Stimulated activated CD4-positive, alpha-beta T cell treated with anti-CD3 and anti-CD28 coated beads, Interleukin-12 subunit alpha, Interleukin-12 subunit beta, amount 100 ng/mL, for 4 hours (primary cell): ENCODE data around the gene NRXN3.

Experiments
- DNase-seq: peaks from one replicate; pipeline ENCODE4 v3.0.0-alpha.2; 2020

Gene NRXN3

GRCh38 chr14:79690960-79691359, 1520.8 kb downstream of the NRXN3 start:
- DNase-seq, result no peak

- DNase-seq, result no peak
Measured at GRCh38 chr14:79693935-79694334, 1523.8 kb downstream of the NRXN3 start.

- no peak for DNase-seq
Measured at GRCh38 chr14:79695307-79695706, 1525.1 kb downstream of the NRXN3 start.

DNA sequence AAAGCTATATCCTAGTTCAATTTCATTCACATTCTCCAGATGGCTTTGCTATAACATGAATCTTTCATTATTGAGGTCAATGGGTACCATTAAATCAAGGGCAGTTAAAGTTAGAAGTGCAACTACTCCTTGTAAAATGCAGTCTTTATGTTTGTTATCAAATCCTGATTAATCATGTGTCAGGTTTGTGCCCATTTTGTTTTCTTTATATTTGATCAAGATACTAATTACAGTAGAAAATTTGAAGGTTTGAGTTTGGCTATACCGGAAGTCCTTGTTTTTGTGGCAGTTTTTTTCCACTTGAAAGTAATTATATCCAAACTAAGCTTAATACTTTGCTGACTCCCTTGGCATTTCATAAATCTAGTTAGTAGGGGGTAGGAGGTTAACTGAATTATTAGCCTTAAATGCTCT, 1528.1 kb downstream of the NRXN3 start:
- DNase-seq, result no peak

GRCh38 chr14:79699206-79699605, 1529.0 kb downstream of the NRXN3 start:
- no peak for DNase-seq

DNA sequence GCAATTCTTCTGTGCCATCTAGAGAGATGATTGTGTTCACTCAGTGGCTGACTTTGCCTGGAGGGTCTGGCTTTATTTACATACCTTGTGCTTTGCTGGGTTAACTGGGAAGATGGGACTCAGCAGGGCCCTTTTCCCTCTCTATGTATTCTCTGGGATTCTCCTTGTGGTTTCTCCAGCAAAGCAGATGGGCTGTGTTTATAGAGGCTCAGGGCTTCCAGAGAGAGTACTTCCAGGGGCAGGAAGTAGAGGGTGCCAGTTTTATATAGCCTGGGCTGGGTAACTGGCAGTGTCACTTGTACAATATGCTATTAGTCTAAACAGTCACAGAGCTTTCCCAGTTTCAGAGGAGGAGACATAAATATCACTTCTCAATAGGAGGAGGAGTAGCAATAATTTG, 1531.2 kb downstream of the NRXN3 start:
- DNase-seq, result no peak

GRCh38 chr14:79702197-79702596, 1532.0 kb downstream of the NRXN3 start:
- no peak for DNase-seq

GRCh38 chr14:79703209-79703608, 1533.0 kb downstream of the NRXN3 start:
- DNase-seq, result no peak

DNA sequence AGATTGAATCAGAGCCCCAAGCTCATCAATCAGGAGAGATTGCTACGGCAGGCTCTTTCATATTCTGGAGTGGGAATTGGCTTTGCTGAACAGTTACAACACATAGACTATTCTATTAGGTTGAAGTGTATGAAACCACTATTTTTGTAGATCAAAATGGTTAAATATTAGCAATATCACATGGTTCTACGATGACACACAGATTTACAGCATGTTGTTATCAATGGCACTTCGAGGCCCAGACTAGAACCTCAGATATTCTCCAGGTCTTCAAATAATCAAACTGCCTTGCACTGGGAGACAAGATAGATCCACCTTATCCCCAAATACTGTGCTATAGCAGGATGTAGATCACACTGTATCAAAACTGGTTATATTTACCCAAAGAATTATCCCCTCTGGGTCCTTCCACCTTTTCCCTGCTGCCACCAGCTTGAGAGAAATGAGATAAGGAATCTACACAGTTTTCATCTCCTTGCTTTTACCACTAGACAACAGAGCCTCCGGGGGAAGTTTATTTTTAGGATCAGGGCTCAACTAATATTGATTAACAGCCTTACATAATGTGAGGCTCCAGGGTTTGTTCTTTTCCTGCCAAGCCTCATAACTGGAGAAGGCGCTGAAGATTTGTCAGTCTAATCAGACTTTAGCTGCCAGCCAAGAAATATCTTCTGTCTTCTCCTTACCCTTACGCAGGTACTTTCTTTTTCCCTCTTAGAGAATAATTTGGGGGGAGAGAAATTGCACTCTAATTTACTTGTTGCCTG, 1534.1 kb downstream of the NRXN3 start:
- DNase-seq, result no peak

- no peak for DNase-seq
Measured at GRCh38 chr14:79705126-79705894, 1535.1 kb downstream of the NRXN3 start.

GRCh38 chr14:79706382-79706781, 1536.2 kb downstream of the NRXN3 start:
- no peak for DNase-seq

- DNase-seq, result no peak
Measured at GRCh38 chr14:79708426-79709388, 1538.5 kb downstream of the NRXN3 start.

GRCh38 chr14:79709573-79709972, 1539.4 kb downstream of the NRXN3 start:
- DNase-seq, result no peak

GRCh38 chr14:79712302-79712950, 1542.3 kb downstream of the NRXN3 start:
- no peak for DNase-seq

DNA sequence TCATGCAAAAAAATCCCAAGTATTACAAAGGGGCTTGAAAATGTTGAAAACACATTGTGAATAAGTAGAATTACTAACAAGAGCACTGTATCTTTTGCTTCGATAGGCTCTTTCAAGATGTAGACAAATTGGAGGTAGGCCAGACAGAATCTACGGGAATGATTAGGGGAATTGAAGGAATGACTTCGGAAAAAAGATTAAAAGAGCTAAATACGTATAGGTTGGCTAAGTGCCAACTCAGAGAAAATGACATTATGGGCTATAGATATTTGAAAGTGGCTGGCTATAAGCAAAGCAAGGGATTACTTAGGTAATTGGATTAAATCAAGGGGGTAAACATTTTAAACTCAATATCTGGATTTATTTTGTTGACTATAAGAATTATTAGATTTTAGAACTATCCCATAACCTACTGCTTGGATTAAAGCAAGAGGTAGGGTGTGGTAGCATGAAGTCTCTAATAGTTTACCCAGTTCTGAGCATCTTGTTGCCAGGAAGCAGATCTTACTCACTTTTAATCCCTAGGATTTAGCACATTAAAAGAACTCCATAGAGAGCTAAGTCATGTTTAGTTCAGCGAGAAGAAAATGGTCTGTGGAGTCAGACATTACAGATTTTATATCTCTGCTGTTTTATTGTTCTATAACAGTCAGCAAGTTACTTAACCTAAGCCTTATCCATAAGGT, 1551.4 kb downstream of the NRXN3 start:
- no peak for DNase-seq

DNA sequence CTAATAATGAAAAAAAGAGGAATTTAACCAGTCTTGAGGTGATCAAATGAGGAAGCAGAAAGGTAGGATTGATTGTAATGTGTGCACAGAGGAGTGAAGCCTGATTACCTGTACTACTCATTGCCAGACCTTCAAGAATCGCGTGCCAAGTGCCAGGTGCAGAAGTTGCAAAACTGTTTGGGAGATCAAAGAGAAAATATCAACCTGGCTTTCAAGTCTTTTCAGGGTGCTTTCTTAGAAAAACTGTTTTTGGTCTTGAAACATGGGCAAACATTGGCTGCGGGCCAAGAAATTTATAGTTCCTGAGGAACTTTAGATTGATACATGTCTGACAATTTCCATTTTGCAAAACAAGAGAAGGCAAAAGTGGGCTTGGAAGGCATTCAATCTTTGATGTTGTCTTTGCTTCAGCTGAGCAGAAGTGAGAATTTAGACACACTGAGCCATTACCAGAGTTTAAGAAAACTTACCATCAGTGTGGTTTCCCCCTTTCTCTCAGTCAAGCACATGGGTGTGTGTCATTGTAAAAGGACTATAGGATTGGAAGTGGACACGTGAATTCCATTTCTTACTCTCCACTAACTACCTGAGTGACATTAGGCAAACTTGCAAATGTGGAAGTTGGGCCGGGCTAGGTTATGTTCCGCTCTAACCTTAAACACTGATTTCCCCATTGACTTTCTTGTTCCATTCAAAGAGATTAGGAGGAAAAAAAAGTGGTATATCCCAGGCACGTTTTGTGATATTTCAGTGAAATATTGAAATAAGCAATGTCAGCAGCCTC, 1555.0 kb downstream of the NRXN3 start:
- no peak for DNase-seq

DNA sequence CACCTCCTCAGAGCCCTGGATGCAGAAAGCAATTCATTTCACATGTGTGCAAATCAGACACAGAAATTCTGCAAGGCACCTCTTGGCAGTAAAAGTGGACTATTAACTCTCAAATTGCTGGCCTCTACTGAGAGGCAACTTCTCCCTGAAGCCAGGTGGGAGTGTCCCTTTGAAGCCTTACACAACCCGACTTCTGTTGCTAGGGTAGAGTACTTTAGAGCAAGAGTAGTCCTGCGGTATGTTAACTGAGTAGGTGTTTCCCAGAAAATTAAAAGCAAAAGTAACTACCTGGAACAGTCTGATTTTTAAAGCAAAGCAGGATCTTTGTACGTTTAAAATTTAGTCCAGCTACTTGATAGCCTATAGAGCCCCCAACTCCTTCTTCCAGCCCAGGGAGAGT, 1557.7 kb downstream of the NRXN3 start:
- DNase-seq, result no peak

DNA sequence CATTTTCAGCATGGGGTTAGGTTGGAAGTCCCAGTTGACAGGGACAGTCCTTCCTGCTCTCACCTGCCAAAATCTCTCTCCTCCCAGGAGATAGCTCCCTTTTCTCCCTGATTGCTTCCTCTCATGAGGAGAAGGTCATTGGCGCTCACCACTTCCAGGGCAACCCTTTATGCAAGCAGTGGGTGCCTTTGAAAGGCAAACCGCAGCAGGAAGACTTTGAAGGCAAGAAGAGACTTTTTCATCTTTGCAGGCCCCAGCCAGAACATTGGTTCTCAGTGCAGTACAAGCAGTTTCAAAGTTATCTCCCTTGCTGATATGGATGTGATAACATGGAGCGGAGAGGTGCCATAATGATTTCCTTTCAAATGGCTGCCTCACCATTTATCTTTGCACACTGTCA, 1558.2 kb downstream of the NRXN3 start:
- DNase-seq, result no peak

- DNase-seq, result no peak
Measured at GRCh38 chr14:79729731-79730130, 1559.6 kb downstream of the NRXN3 start.

GRCh38 chr14:79730196-79730595, 1560.0 kb downstream of the NRXN3 start:
- DNase-seq, result no peak

DNA sequence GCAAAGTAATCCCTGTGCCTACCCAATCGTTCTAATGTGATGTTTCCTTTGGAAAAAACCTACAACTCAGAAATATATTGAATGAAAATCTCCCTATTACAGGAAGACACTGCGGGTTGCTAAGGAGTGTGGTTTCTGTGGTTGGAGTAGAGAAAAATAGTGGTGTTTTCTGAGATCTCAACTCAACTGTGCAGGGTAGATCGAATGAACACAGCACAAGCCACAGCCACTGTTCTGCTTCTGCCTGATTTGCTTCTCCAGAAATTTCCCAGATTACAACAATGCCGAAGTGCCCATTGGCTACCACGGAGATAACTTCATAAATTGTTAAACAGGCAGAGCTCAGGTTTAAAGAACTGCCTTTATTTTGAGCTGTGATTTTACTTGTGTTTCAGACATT, 1560.8 kb downstream of the NRXN3 start:
- no peak for DNase-seq
